Heart right ventricle (tissue), 16 donors: ENCODE results near the gene CYP2B6. TPM values are rescaled to one million over a fixed set of nuclear protein-coding genes. Genes with fewer than 3 reads are reported as not detected.

Experiments used
- ATAC-seq, 8 donors: fragments of 200-7000 bp; cut with Tn5 transposase; one replicate each; pipeline ENCODE4 v1.9.1; 2020; ENCODE audit warnings: mild to moderate bottlenecking in 8 of 8, moderate library complexity in 8 of 8, moderate number of reproducible peaks in 1 of 8
- DNase-seq, 2 donors: peaks; one replicate each; pipeline ENCODE4 v3.0.0-alpha.2; 2020
- H3K27ac ChIP-seq, 10 donors: fragments of 200-600 bp; sonication (generic) in 2 of 10; one replicate each; pipeline versions ENCODE4 v1.5.0 to v1.8.0; 2020 to 2022; ENCODE audit warnings: mild to moderate bottlenecking in 3 of 10
- H3K27me3 ChIP-seq, 7 donors: fragments of 200-600 bp; one replicate each; pipeline ENCODE4 v1.8.0; 2021 to 2022; ENCODE audit warnings: mild to moderate bottlenecking in 2 of 7
- H3K36me3 ChIP-seq, 9 donors: fragments of 200-600 bp; sonication (generic) in 1 of 9; one replicate each; pipeline versions ENCODE4 v1.5.0 to v1.8.0; 2020 to 2022; ENCODE audit warnings: mild to moderate bottlenecking in 2 of 9
- H3K4me1 ChIP-seq, 9 donors: fragments of 200-600 bp; sonication (generic) in 1 of 9; one replicate each; pipeline versions ENCODE4 v1.5.0 to v1.8.0; 2020 to 2022; ENCODE audit warnings: mild to moderate bottlenecking in 4 of 9
- H3K4me3 ChIP-seq, 10 donors: fragments of 200-600 bp; sonication (generic) in 2 of 10; one replicate each; pipeline versions ENCODE4 v1.5.0 to v1.8.0; 2020 to 2022; ENCODE audit warnings: mild to moderate bottlenecking in 7 of 10, moderate library complexity in 2 of 10
- H3K9me3 ChIP-seq, 11 donors: fragments of 200-600 bp in 10 of 11; sonication (generic) in 2 of 11; one replicate each; pipeline versions ENCODE4 v1.5.0 to v1.8.0; 2013 to 2022; ENCODE audit warnings: mild to moderate bottlenecking in 2 of 11, control low read depth in 1 of 11, moderate library complexity in 1 of 11
- CTCF ChIP-seq, 9 donors: fragments of 200-600 bp; sonication (generic) in 2 of 9; IDR thresholded peaks; one replicate each; pipeline versions ENCODE4 v1.5.0 to v1.8.0; 2021 to 2022; ENCODE audit warnings: antibody characterized with exemption in 9 of 9, mild to moderate bottlenecking in 5 of 9, moderate library complexity in 1 of 9
- WGBS, 2 donors: extraction: QIAGEN DNeasy Blood & Tissue Kit; methylation state at CpG; one replicate each; pipeline ENCODE4 v1.1.7; 2013; ENCODE audit warnings: inconsistent platforms in 1 of 2; 5-methylcytosine and 5-hydroxymethylcytosine counted together
- intact Hi-C, 10 donors: fragments of 100-400 bp; cut with DNase I; formaldehyde crosslinking; loops; one replicate each; pipeline versions ENCODE4 v1.11.1 to v1.14.2; 2022
- long read RNA-seq, 3 donors: library from polyadenylated mRNA; unstranded; transcript quantifications; one replicate each; pipeline ENCODE4 v2.0.0, GENCODE V29; 2020 to 2021
- polyA plus RNA-seq, 2 donors: library from polyadenylated mRNA; stranded (reverse); fragments of 200-250 nt; gene quantifications; one replicate each; pipeline ENCODE4 v1.2.3, GENCODE V29; 2013
- total RNA-seq, 10 donors: library from RNA; stranded (reverse); fragmentation: NEBNext Ultra II Directional in 3 of 10; extraction: Animal tissue kit (Norgen Biotek cat#: 25700) in 3 of 10; gene quantifications; one replicate each; pipeline versions ENCODE4 v1.2.1 to v1.2.4, GENCODE V29; 2021 to 2023
- donor health status: Arrhythmogenic right ventricular cardiomyopathy.
- donor health status: ischemic (EF 13 %, LVEDD 7.1; RV severe dilation, severe dysfunction).
- donor health status: healthy with polysubstance abuse.
- donor health status: DM: no; HTN: yes; CAD: no.
- donor health status: DM: no; HTN: no; CAD: no.
- donor health status: ischemic (EF 25% LVEDD 6.9; RV normal size, moderate dysfunction).
- donor health status: ischemic (EF 25% LVEDD 5.7; RV mildly dilated, moderate dysfunction).
- donor health status: healthy.
- donor health status: DM: yes; HTN: yes; CAD: no.
- donor health status: Ischemic cardiomyopathy.
- donor health status: ischemic (EF 35%, LVEDD 5.7; RV mildly dilated, moderate dysfunction).
- donor health status: nonischemic (EF 11% LVEDD 7.7; RV severe dilation, severe dysfunction).
- donor health status: DM: yes; HTN: yes; CAD: no.
- donor health status: PGD.
- donor health status: ischemic (EF 29% LVEDD 5.4; RV normal size, mild dysfunction).
- donor health status: nonischemic (EF 23%, LVEDD 6.1; RV moderate dilation, normal function).

Gene CYP2B6
- total RNA-seq, result not detected
- not detected for polyA plus RNA-seq
- long read RNA-seq, donor 1, result 0 reads
- long read RNA-seq, donor 2, result 0 reads
- long read RNA-seq, donor 3, result 0 reads

- H3K27ac ChIP-seq, result no peak within 1 kb of the TSS
- no peak for TF ChIP-seq CTCF (IDR thresholded peaks at IDR 0.05)
- ATAC-seq (no peak), DNase-seq (no peak)
- WGBS, 2 donors, result 86 to 94% methylated on average over 2 of the region's 2 CpGs
- H3K36me3 ChIP-seq, result no peaks in the 10 kb centered on the region
- peaks cover 0 to 12% (median 0%) of the 10 kb centered on the region in 11 donors for H3K9me3 ChIP-seq
- no peak within 1 kb of the TSS for H3K4me3 ChIP-seq
- H3K27me3 ChIP-seq, result peaks cover 0 to 16% (median 0%) of the 10 kb centered on the region in 7 donors
- intact Hi-C loops, result no loop called here
- no peaks in the 10 kb centered on the region for H3K4me1 ChIP-seq
Measured at GRCh38 chr19:40990972-40991381, at the start of gene CYP2B6. CYP2B6 (plus strand) TSS chr19:40991282; CDS start chr19:40991306, 24 bp downstream.

GRCh38 chr19:40941481-40942219 is 49.4 kb upstream of the CYP2B6 start:
- H3K27me3 ChIP-seq, result peaks cover 0 to 21% (median 3%) of the 10 kb centered on the region in 7 donors
- intact Hi-C loops, result no loop called here
- ATAC-seq (no peak), DNase-seq (no peak)
- H3K27ac ChIP-seq, result no peak overlapping the region
- no peak for TF ChIP-seq CTCF (IDR thresholded peaks at IDR 0.05)
- no peaks in the 10 kb centered on the region for H3K4me1 ChIP-seq
- H3K9me3 ChIP-seq, result no peaks in the 10 kb centered on the region
- 76 to 81% methylated on average over 9 of the region's 9 CpGs for WGBS, 2 donors
- no peak overlapping the region for H3K4me3 ChIP-seq
- no peaks in the 10 kb centered on the region for H3K36me3 ChIP-seq

- Histone ChIP-seq H3K4me3 (no peak overlapping the region), H3K36me3 (no peaks in the 10 kb centered on the region), H3K27ac (no peak overlapping the region), H3K9me3 (no peaks in the 10 kb centered on the region), H3K4me1 (no peaks in the 10 kb centered on the region), H3K27me3 (peaks cover 0 to 11% (median 0%) of the 10 kb centered on the region in 7 donors)
- 86 to 87% methylated on average over 2 of the region's 2 CpGs for WGBS, 2 donors
- DNase-seq, result no peak
- no peak for TF ChIP-seq CTCF (IDR thresholded peaks at IDR 0.05)
- no peak for ATAC-seq
- intact Hi-C loops, result no loop called here
Measured at GRCh38 chr19:40945645-40946044, 45.4 kb upstream of the CYP2B6 start.

- no peaks in the 10 kb centered on the region for H3K36me3 ChIP-seq
- DNase-seq (no peak), ATAC-seq (no peak)
- peaks cover 0 to 12% (median 0%) of the 10 kb centered on the region in 7 donors for H3K27me3 ChIP-seq
- intact Hi-C loops, result no loop called here
- no peak overlapping the region for H3K27ac ChIP-seq
- H3K9me3 ChIP-seq, result peaks cover 0 to 2% (median 0%) of the 10 kb centered on the region in 11 donors
- no peak overlapping the region for H3K4me3 ChIP-seq
- TF ChIP-seq CTCF (IDR thresholded peaks at IDR 0.05), result no peak
- no peaks in the 10 kb centered on the region for H3K4me1 ChIP-seq
- 70 to 73% methylated on average over 2 of the region's 2 CpGs for WGBS, 2 donors
Measured at GRCh38 chr19:40947114-40947513, 44.0 kb upstream of the CYP2B6 start.
